GM12865 (cell line): ENCODE data around the gene PDCD6IP.

ENCODE experiments used
- DNase-seq: peaks from one replicate; pipeline ENCODE4 v3.0.0; 2010; ENCODE audit warnings: low read depth
- H3K4me3 ChIP-seq: 2 replicates; pipeline ENCODE4 v1.5.1; 2011; ENCODE audit warnings: mild to moderate bottlenecking, low read depth, low read length, control low read depth
- TF ChIP-seq, protein P1 (sequence below): IDR thresholded peaks from 2 replicates; pipeline ENCODE4 v1.5.1; 2011; ENCODE audit warnings: low read length, control low read depth, low read depth, inconsistent platforms; ENCODE audit not compliant: insufficient read depth; ENCODE audit errors: missing control alignments

Gene PDCD6IP

DNA sequence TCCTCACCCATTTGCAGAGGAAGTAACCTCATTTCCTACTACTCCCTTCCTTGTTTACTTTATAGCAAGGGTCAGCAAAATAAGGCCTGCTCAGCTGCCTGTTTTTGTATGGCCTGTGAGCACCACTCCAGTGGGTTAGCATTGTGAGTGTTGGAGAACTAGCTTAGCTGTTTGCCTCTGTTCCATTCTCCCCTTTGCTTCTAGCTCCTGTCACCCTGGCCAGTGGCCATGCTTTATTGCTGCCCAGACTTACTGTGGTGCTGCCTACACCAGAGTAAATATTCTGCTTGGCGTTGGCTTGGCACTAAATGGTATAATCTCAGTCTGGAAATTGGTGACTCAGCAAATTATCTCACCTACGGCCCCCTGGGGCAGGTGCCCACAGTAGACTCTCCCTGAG, 8.8 kb downstream of the PDCD6IP start:
- DNase-seq = no peak
- TF ChIP-seq, protein P1, sequence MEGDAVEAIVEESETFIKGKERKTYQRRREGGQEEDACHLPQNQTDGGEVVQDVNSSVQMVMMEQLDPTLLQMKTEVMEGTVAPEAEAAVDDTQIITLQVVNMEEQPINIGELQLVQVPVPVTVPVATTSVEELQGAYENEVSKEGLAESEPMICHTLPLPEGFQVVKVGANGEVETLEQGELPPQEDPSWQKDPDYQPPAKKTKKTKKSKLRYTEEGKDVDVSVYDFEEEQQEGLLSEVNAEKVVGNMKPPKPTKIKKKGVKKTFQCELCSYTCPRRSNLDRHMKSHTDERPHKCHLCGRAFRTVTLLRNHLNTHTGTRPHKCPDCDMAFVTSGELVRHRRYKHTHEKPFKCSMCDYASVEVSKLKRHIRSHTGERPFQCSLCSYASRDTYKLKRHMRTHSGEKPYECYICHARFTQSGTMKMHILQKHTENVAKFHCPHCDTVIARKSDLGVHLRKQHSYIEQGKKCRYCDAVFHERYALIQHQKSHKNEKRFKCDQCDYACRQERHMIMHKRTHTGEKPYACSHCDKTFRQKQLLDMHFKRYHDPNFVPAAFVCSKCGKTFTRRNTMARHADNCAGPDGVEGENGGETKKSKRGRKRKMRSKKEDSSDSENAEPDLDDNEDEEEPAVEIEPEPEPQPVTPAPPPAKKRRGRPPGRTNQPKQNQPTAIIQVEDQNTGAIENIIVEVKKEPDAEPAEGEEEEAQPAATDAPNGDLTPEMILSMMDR = no peak
- H3K4me3 ChIP-seq = no peak overlapping the region

DNA sequence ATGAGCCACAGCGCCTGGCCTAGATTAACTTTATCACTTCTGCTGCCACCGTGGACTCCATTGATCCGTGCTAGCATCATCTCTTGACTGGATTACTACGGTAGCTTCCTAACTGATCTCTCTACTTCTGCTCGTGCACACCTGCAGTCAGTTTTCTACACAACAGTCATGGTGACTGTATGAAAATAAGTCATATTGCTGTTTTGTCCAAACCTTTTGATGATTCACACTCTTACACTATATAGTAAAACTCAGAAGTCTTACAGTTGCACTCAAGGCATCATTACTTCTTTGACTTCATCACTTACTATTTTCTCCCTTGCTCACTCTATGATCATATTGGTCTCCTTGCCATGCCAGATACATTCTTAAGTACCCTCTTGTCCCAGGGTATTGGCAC, 10.1 kb downstream of the PDCD6IP start:
- H3K4me3 ChIP-seq = no peak overlapping the region
- TF ChIP-seq, protein P1 = no peak
- DNase-seq = no peak

DNA sequence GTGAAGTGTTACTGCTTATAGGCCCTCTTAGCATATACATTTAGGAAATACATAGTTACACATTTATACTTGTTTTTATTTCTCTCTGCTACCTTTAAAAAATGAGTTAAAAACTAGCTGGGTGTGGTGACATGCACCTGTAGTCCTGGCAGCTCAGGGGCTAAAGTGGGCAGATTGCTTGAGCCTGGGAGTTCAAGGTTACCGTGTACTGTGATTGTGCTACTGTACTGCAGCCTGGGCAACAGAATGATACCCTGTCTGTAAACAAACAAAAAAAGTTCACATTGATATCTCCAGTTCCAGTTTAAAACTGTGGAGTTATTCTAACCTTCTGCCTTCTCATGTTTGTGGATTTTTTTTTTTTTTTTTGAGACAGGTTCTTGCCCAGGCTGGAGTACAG, 12.1 kb downstream of the PDCD6IP start:
- TF ChIP-seq, protein P1 = no peak
- no peak for DNase-seq
- no peak overlapping the region for H3K4me3 ChIP-seq

- DNase-seq = no peak
- TF ChIP-seq, protein P1 = no peak
- no peak overlapping the region for H3K4me3 ChIP-seq
These were observed 23.6 kb downstream of the PDCD6IP start for GRCh38 chr3:33821989-33822388.

DNA sequence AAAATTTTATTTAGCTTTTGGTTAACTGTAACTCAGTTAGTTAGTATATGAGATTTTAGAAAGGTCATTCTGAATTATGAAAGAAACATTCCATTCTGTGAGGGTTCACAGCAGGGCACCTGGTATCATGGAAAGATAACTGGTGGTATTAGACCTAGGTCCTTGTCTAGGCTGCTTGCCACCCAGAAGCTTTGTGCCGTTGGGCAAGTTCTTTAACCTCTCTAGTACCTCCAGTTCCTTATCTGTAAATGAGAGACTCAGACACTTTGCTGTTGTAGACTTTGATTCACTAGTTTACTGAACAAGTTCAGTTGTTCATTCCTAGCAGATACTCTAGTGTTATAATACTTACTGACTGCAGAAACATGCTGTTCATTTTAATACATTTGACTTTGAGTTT, 25.4 kb downstream of the PDCD6IP start:
- TF ChIP-seq, protein P1 = no peak
- H3K4me3 ChIP-seq = no peak overlapping the region
- no peak for DNase-seq

DNA sequence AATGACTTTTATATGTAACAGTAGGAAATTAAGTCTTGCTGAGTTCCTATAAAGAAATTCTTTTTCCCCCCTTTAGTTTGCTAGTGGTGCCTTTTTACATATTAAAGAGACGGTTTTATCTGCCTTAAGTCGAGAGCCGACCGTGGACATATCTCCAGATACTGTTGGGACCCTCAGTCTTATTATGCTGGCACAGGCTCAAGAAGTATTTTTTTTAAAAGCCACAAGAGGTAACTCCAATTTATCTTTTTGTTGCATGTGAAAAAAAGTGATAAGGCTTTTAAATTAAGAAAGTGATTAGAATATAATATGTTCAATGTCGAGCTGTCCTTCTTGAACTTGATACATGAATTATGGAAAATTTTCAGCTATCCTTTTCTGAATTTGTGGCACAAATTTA, 26.7 kb downstream of the PDCD6IP start:
- DNase-seq = no peak
- no peak overlapping the region for H3K4me3 ChIP-seq
- TF ChIP-seq, protein P1 = no peak

DNA sequence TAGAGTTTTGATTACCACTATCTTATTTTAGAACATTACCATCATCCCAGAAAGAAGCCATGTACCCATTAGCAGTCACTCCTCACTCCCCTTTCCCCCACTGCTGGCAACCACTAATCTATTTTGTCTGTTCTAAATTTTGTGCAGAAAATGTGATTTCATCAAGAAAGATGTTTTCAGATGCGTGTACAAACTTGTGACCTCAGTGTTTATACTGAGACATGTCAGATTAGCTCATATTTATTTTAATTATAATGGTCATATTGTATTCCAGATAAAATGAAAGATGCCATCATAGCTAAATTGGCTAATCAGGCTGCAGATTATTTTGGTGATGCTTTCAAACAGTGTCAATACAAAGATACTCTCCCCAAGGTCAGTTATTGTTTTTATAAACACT, 27.8 kb downstream of the PDCD6IP start:
- H3K4me3 ChIP-seq = no peak overlapping the region
- no peak for DNase-seq
- TF ChIP-seq, protein P1 = no peak
